HG02973 (cell line): Measurements from ENCODE around the gene ANKRD49.
"Not testable (repeated sequence)": the region's sequence is repeated elsewhere in the genome, so short reads cannot be mapped to it uniquely, and the experiment has no call there.

ENCODE experiments used
- ATAC-seq: cut with Tn5 transposase; IDR thresholded peaks from one replicate; pipeline ENCODE4 v1.9.1; 2021; ENCODE audit warnings: moderate library complexity; ENCODE audit not compliant: unreplicated experiment

The ANKRD49 gene

DNA sequence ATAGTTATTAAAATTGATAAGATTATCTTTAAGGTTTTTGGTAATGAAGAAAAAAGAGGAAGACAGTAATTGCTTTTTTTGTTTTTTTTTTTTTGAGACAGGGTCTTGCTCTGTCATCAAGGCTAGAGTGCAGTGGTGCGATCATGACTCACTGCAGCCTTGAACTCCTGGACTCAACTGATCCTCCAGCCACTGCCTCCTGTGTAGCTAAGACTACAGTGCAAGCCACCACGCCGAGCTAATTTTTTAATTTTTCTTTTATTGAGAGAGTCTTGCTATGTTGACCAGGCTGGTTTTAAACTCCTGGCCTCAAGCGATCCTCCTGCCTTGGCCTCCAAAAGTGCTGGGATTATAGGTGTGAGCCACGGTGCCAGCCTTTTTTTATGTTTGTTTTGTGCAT is 12.7 kb downstream of the ANKRD49 start:
- ATAC-seq: not testable (repeated sequence)

- ATAC-seq: no peak
Observed at GRCh38 chr11:94507485-94507884, 13.7 kb downstream of the ANKRD49 start.

DNA sequence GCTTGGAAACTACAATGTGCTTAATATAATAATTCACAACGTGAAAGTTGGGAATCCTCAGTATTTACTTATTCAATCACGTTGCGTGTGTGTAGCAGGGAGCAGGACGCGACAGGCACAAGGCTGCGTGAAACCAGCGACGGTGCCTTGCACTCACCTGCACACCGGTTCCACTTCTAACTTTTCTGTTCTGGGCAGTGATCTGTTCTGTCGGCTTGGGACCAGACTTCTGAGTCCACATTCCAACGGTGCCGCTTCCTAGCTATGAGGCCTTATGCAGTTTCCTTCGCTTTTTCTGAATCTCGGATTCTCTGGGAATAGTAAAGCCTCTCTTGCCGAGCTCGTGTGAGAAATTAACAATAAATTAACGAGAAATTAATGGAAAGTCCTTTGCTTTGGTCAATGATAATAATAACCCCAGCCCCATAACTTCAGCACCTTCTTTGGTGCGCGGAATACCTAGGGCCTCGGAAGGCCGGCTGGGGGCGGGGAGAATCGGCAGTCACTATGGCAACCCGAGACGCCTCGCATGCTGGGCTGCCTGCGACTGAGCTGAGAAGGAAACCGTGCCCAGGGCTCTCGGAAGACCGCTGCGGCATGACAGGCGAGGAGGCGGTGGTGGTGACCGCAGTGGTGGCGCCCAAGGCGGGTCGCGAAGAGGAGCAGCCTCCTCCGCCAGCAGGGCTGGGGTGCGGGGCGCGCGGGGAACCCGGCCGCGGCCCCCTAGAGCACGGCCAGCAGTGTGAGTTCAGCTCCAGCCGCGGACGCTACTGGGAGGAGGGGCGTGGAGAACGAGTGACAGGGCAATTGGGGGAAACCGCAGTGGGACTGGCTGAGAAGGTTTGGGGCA is 18.4 kb downstream of the ANKRD49 start, which contains the start of gene C11orf97:
Gene C11orf97 (plus strand): TSS at position 530 of the 850 bp plus-strand sequence. CDS start 68 bp downstream, at position 598.
- ATAC-seq: peak; percentile 68

GRCh38 chr11:94513091-94513490 is 19.3 kb downstream of the ANKRD49 start:
- ATAC-seq: no peak

DNA sequence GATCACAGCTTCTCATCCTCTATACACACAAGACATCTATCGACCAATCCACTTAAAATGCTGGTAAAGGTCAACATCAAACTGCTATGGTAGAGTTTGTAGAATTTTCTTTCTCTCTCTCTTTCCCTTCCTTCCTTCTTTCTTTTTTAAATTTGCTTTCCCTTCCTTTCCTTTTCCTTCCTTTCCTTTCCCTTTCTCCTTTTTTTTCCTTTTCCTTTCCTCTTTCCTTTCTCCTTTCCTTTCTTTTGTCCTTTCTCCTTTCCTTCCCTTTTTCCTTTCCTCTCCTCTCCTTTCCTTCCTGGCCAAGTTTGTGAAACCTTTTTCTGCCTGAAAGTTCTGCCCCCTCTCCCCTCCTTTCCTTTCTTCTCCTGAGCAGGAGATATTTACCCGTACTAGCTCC is 21.6 kb downstream of the ANKRD49 start:
- ATAC-seq: no peak

GRCh38 chr11:94516725-94517124 is 22.9 kb downstream of the ANKRD49 start:
- ATAC-seq: no peak

GRCh38 chr11:94518300-94518699 is 24.5 kb downstream of the ANKRD49 start:
- ATAC-seq: no peak

DNA sequence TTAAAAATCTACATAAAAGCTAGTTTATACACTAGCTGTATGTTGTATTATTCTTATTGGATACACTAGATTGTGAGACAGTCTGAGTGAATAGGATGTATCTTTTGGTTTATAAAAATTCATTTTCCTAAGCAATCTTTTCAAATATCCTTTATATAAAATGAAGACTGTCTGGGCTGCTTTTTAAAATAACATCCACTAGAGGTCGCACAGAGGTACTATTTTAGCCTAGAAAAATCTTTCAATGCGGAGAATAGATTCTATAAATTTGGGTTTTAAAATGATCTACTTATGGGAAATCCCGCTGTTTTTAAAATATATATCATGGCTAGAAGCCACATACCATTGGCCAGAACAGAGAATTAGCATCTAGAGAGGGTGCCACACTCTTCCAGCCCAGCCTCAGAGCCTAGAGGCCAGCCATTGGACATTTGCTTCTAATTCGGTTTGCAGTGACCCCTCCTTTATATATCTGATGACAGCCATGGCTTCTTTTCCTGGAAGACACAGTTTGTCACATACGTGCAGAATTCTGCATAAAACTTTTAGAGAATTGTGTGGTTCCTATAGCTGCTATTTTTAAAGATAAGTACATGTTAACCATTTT is 25.8 kb downstream of the ANKRD49 start:
- no peak for ATAC-seq

DNA sequence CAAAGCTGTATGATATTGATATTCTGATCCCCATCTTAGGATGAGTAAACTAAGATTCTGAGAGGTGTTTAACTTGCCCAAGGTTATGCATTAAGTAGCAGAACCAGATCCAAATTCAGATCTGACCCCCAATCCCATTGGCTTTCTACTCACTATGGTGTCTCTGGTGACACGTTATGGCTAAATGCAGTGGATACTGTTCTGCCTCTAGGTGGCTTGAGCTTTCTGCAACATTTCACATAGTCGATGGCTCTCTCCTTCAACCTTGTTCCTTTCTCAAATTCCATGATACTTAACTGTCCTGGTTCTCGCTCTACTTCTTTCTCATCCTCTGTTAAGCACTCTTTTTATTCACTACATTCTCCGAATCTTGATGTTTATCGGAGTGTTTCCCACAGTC is 27.9 kb downstream of the ANKRD49 start:
- ATAC-seq: peak; percentile 66

DNA sequence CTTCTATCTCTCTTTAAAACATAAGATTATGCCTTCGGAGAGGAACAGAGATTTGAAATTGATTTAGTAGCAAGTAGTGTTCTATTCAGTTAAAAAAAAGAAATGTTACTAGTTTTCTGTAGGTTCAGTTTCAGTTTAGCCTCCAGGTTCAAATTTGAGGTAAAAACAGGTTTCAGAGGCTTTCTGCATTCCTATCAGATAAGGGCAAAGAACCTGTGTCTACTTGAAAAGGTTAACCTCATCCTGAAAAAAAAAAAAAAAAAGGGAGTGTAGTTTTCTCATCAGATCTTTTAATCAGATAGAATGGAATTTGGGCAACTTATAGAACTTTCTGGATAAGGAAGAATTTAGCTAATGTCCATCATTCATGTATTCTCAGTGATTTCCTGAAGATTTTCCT is 30.6 kb downstream of the ANKRD49 start:
- no peak for ATAC-seq

DNA sequence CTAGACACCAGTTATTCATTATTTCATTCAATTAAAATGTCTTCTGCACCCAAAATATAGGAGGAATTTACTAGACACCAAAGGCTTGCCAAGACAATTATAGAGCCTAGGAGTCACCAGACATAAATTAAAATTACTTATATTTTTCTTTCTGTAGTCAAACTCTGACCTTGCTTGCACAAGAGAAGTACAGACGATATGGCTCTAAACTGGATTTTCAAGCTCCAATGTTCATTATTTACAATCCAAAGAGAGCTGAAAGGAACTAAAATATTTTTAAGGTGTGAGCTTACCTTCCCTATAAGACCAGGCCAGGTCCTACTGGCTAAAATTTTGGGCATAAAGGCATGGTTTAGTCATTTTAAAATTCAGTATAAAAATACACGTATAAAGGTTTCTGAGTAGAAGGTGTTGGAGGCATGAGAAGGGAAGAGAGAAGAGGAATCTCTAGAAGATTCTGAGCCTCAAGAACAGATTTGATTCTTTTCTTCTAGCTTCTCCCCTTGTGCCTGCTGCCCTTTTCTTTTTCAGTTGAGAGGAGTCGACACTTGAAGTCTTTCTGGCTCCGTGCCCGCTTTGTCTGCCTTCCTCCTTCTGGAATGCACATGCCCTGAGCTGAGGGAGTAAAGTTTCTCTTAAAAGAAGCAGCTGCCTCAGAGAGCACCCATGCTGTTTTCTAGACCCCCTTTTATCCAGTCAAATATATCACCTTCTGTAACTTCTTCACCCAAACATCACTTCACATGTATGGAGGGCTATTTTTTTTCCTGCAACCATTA is 32.0 kb downstream of the ANKRD49 start:
- ATAC-seq: no peak

- no peak for ATAC-seq
Observed at GRCh38 chr11:94526645-94527438, 33.1 kb downstream of the ANKRD49 start.

GRCh38 chr11:94528551-94528950 is 34.8 kb downstream of the ANKRD49 start:
- ATAC-seq: no peak

- no peak for ATAC-seq
Observed at GRCh38 chr11:94532211-94532610, 38.4 kb downstream of the ANKRD49 start.

DNA sequence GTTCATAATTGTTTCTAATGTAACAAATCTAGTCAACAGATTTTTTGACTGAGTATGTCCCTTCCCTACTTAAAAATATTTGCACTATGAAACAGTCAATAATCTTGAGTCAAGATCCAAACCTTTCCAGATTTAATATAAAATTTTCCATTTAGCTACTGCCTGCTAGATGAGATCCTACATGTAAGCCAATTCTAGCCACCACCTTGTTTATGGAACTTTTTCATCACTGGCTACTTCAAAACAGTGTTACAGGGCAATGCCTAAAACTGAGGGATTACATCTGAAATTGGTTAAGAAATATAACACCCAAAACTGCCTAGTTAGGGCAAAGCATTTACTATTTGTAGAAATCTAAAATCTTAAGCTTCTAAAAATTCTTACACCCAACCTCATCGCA is 39.4 kb downstream of the ANKRD49 start:
- no peak for ATAC-seq

- ATAC-seq: no peak
Observed at GRCh38 chr11:94533696-94534630, 40.2 kb downstream of the ANKRD49 start.

DNA sequence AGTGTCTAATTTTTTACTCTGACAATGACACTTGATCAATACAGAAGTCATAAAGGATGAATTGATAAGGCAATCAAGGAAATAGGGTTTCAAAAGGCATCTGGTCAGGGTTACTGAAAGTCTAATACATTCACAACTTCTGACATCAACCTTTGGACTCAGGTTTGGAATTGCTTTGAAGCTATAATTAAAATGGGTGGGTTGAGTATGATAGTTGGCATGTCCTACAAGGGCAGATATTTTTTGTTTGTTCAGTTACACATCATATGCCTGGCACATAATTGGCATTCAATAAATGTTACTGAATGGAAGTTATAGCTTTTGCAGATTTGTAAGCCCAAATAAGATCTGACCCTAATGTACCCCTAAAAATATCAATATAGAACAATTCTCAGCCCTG is 42.6 kb downstream of the ANKRD49 start:
- no peak for ATAC-seq

GRCh38 chr11:94537031-94537600 is 43.3 kb downstream of the ANKRD49 start:
- no peak for ATAC-seq

GRCh38 chr11:94539420-94539819 is 45.6 kb downstream of the ANKRD49 start:
- ATAC-seq: no peak
